ENCODE data around the gene FAF1. TPM values are rescaled to one million over a fixed set of nuclear protein-coding genes. Genes with fewer than 3 reads are reported as not detected.

The FAF1 gene
- total RNA-seq, 4 donors from 2014 or later, result 25.1 to 74.6 (median 37.2) TPM

DNA sequence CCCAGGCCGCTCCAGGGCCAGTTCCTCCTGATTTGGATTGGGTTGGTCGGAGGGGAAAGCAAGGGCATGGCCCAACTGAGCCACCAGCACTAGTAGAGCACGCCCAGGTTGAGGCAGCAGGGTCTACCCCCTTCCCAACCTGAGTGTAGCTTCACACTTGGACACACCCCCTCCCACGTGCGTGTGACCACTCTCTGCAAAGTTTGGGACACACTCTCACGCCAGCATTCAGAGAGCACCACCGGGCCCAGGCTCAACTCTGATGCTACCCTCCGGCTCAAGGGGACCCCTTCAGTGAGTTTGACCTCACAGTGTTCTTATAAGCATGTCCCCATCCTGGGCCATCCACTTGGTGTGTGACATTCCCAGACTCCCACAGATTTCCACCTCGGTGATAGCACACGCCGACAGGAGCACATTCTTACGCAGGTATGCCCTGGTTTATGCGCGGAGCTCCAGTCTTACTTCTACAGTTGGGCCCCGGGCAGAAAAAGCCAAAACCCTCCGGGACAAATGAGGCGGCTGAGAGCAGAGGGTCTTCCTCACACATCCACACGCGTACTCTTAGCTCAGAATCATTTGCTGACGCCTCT lies 533.9 kb downstream of the FAF1 start:
- H3K36me3 ChIP-seq, result no peaks in the 10 kb centered on the region
- no peak overlapping the region for H3K4me3 ChIP-seq
- H3K27ac ChIP-seq, result no peak overlapping the region
- WGBS, 2 donors (ENCODE audit: low coverage in 1 of 2), result 14% methylated on average over 19 of the region's 20 CpGs; no CpG with 5 or more reads in 1 of the 2 donors
- in situ Hi-C loops (cut with MboI; ENCODE audit: low pct_ligation_motif_present in 1 of 4, low pct_unique_long_range_greater_than_20kb in 1 of 4, low sequenced_read_pairs in 3 of 4) (no loop called here), intact Hi-C loops (cut with DNase I; ENCODE audit: low total_unique reads) (no loop called here)
- peaks cover 100% of the 10 kb centered on the region for H3K27me3 ChIP-seq
- H3K9me3 ChIP-seq, result no peaks in the 10 kb centered on the region
- DNase-seq, result no peak
- TF ChIP-seq POLR2AphosphoS5 (IDR thresholded peaks at IDR 0.05) (no peak), EP300 (IDR thresholded peaks at IDR 0.05; ENCODE audit: low read depth) (no peak), POLR2A (IDR thresholded peaks at IDR 0.05) (no peak)
- TF ChIP-seq, protein P1, sequence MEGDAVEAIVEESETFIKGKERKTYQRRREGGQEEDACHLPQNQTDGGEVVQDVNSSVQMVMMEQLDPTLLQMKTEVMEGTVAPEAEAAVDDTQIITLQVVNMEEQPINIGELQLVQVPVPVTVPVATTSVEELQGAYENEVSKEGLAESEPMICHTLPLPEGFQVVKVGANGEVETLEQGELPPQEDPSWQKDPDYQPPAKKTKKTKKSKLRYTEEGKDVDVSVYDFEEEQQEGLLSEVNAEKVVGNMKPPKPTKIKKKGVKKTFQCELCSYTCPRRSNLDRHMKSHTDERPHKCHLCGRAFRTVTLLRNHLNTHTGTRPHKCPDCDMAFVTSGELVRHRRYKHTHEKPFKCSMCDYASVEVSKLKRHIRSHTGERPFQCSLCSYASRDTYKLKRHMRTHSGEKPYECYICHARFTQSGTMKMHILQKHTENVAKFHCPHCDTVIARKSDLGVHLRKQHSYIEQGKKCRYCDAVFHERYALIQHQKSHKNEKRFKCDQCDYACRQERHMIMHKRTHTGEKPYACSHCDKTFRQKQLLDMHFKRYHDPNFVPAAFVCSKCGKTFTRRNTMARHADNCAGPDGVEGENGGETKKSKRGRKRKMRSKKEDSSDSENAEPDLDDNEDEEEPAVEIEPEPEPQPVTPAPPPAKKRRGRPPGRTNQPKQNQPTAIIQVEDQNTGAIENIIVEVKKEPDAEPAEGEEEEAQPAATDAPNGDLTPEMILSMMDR (IDR thresholded peaks at IDR 0.05), result no peak
- peaks cover 16 to 54% (median 34%) of the 10 kb centered on the region in 4 donors for H3K4me1 ChIP-seq

DNA sequence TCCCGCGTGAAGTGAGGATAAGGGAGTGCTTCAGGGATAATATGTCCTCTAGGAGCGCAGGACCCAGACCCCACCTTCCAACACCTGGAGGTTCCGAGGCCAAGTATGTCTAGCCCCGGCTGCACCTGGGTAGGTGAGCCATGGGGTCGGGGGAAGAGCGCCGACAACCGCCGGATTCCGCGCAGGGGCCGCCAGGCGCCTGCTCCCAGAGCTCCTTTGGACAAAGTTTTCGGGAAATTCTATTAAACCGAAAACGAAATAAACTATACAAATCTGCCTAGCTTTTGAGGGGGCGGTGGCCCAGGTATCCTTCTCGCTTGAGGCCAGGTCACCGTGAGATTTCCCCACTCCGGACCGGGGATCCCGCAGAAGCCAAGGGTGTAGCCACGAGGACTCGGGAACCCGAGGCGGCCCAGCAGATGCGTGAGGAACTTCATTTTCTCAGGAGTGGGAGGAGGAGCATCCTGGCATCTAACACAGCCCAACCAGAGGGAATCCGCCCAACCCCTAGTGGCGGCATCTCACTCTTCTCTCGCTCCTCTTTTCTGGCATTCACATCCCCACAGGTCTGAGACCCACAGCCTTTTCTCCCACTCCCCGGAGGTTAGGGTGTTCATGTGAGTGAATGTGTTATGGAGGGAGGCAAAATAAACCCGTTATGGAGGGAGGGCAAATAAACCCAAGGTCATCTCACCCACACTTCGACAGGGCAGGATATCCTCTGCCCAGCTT lies 534.5 kb downstream of the FAF1 start:
- TF ChIP-seq POLR2A (IDR thresholded peaks at IDR 0.05) (no peak), EP300 (IDR thresholded peaks at IDR 0.05; ENCODE audit: low read depth) (no peak), POLR2AphosphoS5 (IDR thresholded peaks at IDR 0.05) (peak in 2 of 3 donors; percentile 21 to 47)
- TF ChIP-seq, protein P1 (IDR thresholded peaks at IDR 0.05), result no peak
- DNase-seq, result no peak
- in situ Hi-C loops (cut with MboI; ENCODE audit: low pct_ligation_motif_present in 1 of 4, low pct_unique_long_range_greater_than_20kb in 1 of 4, low sequenced_read_pairs in 3 of 4), result no loop called here
- Histone ChIP-seq H3K4me1 (peaks cover 16 to 61% (median 40%) of the 10 kb centered on the region in 4 donors), H3K36me3 (no peaks in the 10 kb centered on the region), H3K4me3 (no peak overlapping the region), H3K27me3 (peaks cover 100% of the 10 kb centered on the region), H3K9me3 (no peaks in the 10 kb centered on the region), H3K27ac (no peak overlapping the region)
- 17 to 18% methylated on average over 1 to 34 of the region's 34 CpGs for WGBS, 2 donors (ENCODE audit: low coverage in 1 of 2)
- intact Hi-C loops (cut with DNase I; ENCODE audit: low total_unique reads), result no loop called here

DNA sequence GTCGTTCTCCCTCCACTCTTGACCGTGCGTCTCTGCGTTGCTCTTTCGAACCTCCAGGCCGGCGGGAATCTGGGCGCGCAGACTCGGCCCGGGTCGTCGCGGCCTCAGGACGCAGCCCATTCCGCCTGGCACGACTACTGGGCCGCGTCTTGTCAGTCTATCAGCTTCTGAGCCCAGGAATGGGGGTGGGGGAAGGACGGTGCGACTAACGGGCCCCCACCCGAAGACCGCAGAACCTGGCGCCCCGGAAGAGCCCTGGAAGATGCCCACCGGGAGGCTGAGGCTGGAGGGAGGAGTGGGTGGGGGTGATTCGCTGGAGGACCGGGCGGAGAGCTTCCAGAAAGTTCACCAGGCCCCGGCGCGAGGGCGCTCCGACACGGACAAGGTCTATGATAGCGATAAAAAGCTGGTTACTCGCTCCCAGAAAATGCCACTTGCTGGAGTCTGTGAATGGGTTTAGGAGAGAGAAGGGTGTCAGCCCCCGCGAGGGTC lies 535.1 kb downstream of the FAF1 start:
- intact Hi-C loops (cut with DNase I; ENCODE audit: low total_unique reads), result no loop called here
- in situ Hi-C loops (cut with MboI; ENCODE audit: low pct_ligation_motif_present in 1 of 4, low pct_unique_long_range_greater_than_20kb in 1 of 4, low sequenced_read_pairs in 3 of 4), result no loop called here
- H3K27ac ChIP-seq, result no peak overlapping the region
- H3K4me3 ChIP-seq, result peak overlapping the region in 1 of 4 donors; percentile 50
- H3K27me3 ChIP-seq, result peaks cover 100% of the 10 kb centered on the region
- peaks cover 16 to 63% (median 40%) of the 10 kb centered on the region in 4 donors for H3K4me1 ChIP-seq
- no peaks in the 10 kb centered on the region for H3K9me3 ChIP-seq
- H3K36me3 ChIP-seq, result no peaks in the 10 kb centered on the region
- no peak for TF ChIP-seq POLR2AphosphoS5 (IDR thresholded peaks at IDR 0.05)
- TF ChIP-seq, protein P1 (IDR thresholded peaks at IDR 0.05), result no peak
- TF ChIP-seq EP300 (IDR thresholded peaks at IDR 0.05; ENCODE audit: low read depth), result no peak
- no peak for TF ChIP-seq POLR2A (IDR thresholded peaks at IDR 0.05)
- 17 to 21% methylated on average over 1 to 40 of the region's 40 CpGs for whole genome bisulfite sequencing, 2 donors (ENCODE audit: low coverage in 1 of 2)
- DNase-seq, result no peak

DNA sequence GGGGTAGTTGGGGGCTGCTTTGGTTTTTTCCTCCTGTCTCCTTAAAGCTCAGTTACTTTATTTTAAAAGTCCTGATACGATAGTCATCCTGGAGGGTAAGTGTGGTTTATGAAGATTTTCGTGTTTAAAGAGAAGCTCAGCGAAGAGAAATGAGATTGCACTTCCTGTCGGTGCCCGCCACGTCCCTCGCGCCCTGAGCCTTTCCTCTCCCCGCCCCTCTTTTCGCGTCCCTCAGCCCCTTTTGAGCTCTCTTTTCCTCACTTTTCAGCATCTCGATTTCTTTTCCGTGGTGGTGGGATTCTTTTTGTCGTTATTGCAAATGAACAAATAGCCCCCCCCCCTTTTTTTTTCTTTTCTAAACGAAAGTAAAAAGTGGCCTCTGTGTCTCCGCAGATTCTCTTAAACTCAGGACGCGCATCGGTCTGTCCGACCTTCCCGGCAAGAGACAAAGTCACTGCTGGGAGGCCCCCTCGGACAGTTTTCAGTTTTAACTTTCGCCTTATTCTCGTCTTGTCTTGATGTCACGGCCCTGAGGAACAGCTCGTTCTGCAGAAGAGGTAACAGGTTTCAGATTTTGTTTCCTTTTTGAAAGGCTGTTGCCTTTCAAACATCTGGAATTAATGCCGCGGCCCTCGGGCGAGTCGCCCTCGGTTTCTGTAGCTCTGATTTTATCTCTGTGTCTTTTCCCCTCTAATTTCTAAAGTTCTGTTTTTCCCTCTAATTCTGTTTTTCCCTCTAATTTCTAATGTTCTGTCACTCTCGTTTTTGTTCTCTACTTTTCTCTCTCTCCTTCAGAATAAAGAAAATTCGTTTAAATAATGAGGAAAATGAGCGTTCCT lies 535.8 kb downstream of the FAF1 start:
- H3K4me1 ChIP-seq, result peaks cover 16 to 69% (median 44%) of the 10 kb centered on the region in 4 donors
- intact Hi-C loops (cut with DNase I; ENCODE audit: low total_unique reads), result no loop called here
- in situ Hi-C loops (cut with MboI; ENCODE audit: low pct_ligation_motif_present in 1 of 4, low pct_unique_long_range_greater_than_20kb in 1 of 4, low sequenced_read_pairs in 3 of 4), result no loop called here
- TF ChIP-seq POLR2A (IDR thresholded peaks at IDR 0.05) (no peak), POLR2AphosphoS5 (IDR thresholded peaks at IDR 0.05) (peak in 1 of 3 donors; percentile 32), EP300 (IDR thresholded peaks at IDR 0.05; ENCODE audit: low read depth) (no peak)
- TF ChIP-seq, protein P1 (IDR thresholded peaks at IDR 0.05), result no peak
- no peaks in the 10 kb centered on the region for H3K36me3 ChIP-seq
- peaks cover 100% of the 10 kb centered on the region for H3K27me3 ChIP-seq
- H3K9me3 ChIP-seq, result no peaks in the 10 kb centered on the region
- H3K27ac ChIP-seq, result no peak overlapping the region
- 3 to 11% methylated on average over 28 to 35 of the region's 35 CpGs for WGBS, 2 donors (ENCODE audit: low coverage in 1 of 2)
- H3K4me3 ChIP-seq, result peak overlapping the region in 3 of 4 donors; percentile 3 to 50 (median 31)
- DNase-seq, result no peak

Data from transverse colon (tissue), 4 donors.